Measurements from ENCODE around the gene PDGFA.
A peak's percentile ranks its signal among the peaks of the same experiment; 100 is the strongest.

PDGFA gene
- long read RNA-seq, donor 1, transcript PDGFA-203 (6 exons, 2,305 nt), result major isoform, 11 of 12 reads
- long read RNA-seq, donor 1, partial matches to known transcripts, result 0 of 12 reads
- long read RNA-seq, donor 1, other reads (novel, unspliced or antisense), result 0 of 12 reads
- long read RNA-seq, donor 2, transcript PDGFA-203 (6 exons, 2,305 nt), result major isoform, 7 of 10 reads
- long read RNA-seq, donor 2, partial matches to known transcripts, result 0 of 10 reads
- long read RNA-seq, donor 2, other reads (novel, unspliced or antisense), result 0 of 10 reads
- long read RNA-seq, donor 3, transcript PDGFA-203 (6 exons, 2,305 nt), result major isoform, 5 of 5 reads
- long read RNA-seq, donor 3, partial matches to known transcripts, result 0 of 5 reads
- long read RNA-seq, donor 3, other reads (novel, unspliced or antisense), result 0 of 5 reads
- long read RNA-seq, donor 4, transcript PDGFA-203 (6 exons, 2,305 nt), result major isoform, 7 of 13 reads
- long read RNA-seq, donor 4, partial matches to known transcripts, result 6 of 13 reads
- long read RNA-seq, donor 4, other reads (novel, unspliced or antisense), result 0 of 13 reads
- long read RNA-seq, donor 5, transcript PDGFA-203 (6 exons, 2,305 nt), result major isoform, 11 of 14 reads
- long read RNA-seq, donor 5, partial matches to known transcripts, result 0 of 14 reads
- long read RNA-seq, donor 5, other reads (novel, unspliced or antisense), result 0 of 14 reads
- long read RNA-seq, donor 6, transcript PDGFA-203 (6 exons, 2,305 nt), result major isoform, 7 of 8 reads
- long read RNA-seq, donor 6, partial matches to known transcripts, result 0 of 8 reads
- long read RNA-seq, donor 6, other reads (novel, unspliced or antisense), result 0 of 8 reads
- long read RNA-seq, donor 7, transcript PDGFA-203 (6 exons, 2,305 nt), result major isoform, 17 of 18 reads
- long read RNA-seq, donor 7, partial matches to known transcripts, result 0 of 18 reads
- long read RNA-seq, donor 7, other reads (novel, unspliced or antisense), result 0 of 18 reads
- long read RNA-seq, donor 8, transcript PDGFA-203 (6 exons, 2,305 nt), result major isoform, 6 of 8 reads
- long read RNA-seq, donor 8, partial matches to known transcripts, result 0 of 8 reads
- long read RNA-seq, donor 8, other reads (novel, unspliced or antisense), result 0 of 8 reads

GRCh38 chr7:519484-520390 is at the start of gene PDGFA:
Gene PDGFA, minus strand, starts transcription at chr7:519846. Its CDS starts 845 bp downstream, at chr7:519001.
- peak; percentile 92 for DNase-seq

GRCh38 chr7:568031-568951 is 48.6 kb upstream of the PDGFA start:
- DNase-seq, result no peak

GRCh38 chr7:567305-567883 is 47.7 kb upstream of the PDGFA start:
- DNase-seq, result no peak

- DNase-seq, result no peak
Measured at GRCh38 chr7:566100-566499, 46.5 kb upstream of the PDGFA start.

GRCh38 chr7:564176-564865 is 44.7 kb upstream of the PDGFA start:
- DNase-seq, result no peak

GRCh38 chr7:563629-564170 is 44.1 kb upstream of the PDGFA start:
- DNase-seq, result no peak

- DNase-seq, result no peak
Measured at GRCh38 chr7:562789-563628, 43.4 kb upstream of the PDGFA start.

GRCh38 chr7:562374-562675 is 42.7 kb upstream of the PDGFA start:
- no peak for DNase-seq

- peak; percentile 75 for DNase-seq
Measured at GRCh38 chr7:561631-562373, 42.2 kb upstream of the PDGFA start.

GRCh38 chr7:560966-561630 is 41.5 kb upstream of the PDGFA start:
- DNase-seq, result no peak

- DNase-seq, result no peak
Measured at GRCh38 chr7:559396-559705, 39.7 kb upstream of the PDGFA start.

- DNase-seq, result no peak
Measured at GRCh38 chr7:557558-557881, 37.9 kb upstream of the PDGFA start.

GRCh38 chr7:556837-557557 is 37.4 kb upstream of the PDGFA start:
- DNase-seq, result no peak

GRCh38 chr7:556291-556826 is 36.7 kb upstream of the PDGFA start:
- DNase-seq, result no peak

- DNase-seq, result no peak
Measured at GRCh38 chr7:555551-556160, 36.0 kb upstream of the PDGFA start.

- DNase-seq, result peak; percentile 63
Measured at GRCh38 chr7:553636-554111, 34.0 kb upstream of the PDGFA start.
